Naive B cell (primary cell): ENCODE results near the gene MECP2. TPM values are rescaled to one million over a fixed set of nuclear protein-coding genes. Genes with fewer than 3 reads are reported as not detected.

Experiments used
- ATAC-seq, 2 donors: fragments of 150-1000 bp; cut with Tn5 transposase; 2 replicates each; pipeline ENCODE4 v1.10.0; 2021; ENCODE audit warnings: low read depth in 2 of 2, mild to moderate bottlenecking in 2 of 2, moderate library complexity in 2 of 2
- DNase-seq: peaks from one replicate; pipeline ENCODE4 v3.0.0; 2022
- H3K27ac Mint-ChIP-seq, 6 donors: one replicate each; pipeline ENCODE4 v1.8.0; 2020 to 2022; ENCODE audit warnings: mild to moderate bottlenecking in 6 of 6, mixed read lengths in 6 of 6, moderate library complexity in 5 of 6, inconsistent platforms in 2 of 6
- H3K27me3 Mint-ChIP-seq, 3 donors: one replicate each; pipeline ENCODE4 v1.8.0; 2021 to 2022; ENCODE audit warnings: mixed read lengths in 3 of 3, mild to moderate bottlenecking in 1 of 3
- H3K36me3 Mint-ChIP-seq, 2 donors: one replicate each; pipeline ENCODE4 v1.8.0; 2020 to 2022; ENCODE audit warnings: mixed read lengths in 2 of 2, inconsistent platforms in 1 of 2, mild to moderate bottlenecking in 1 of 2
- H3K4me1 Mint-ChIP-seq, 3 donors: one replicate each; pipeline ENCODE4 v1.8.0; 2020 to 2022; ENCODE audit warnings: mixed read lengths in 3 of 3, inconsistent platforms in 1 of 3, mild to moderate bottlenecking in 1 of 3, moderate library complexity in 1 of 3
- H3K4me3 Mint-ChIP-seq, 8 donors: one replicate each; pipeline ENCODE4 v1.8.0; 2020 to 2022; ENCODE audit warnings: mild to moderate bottlenecking in 8 of 8, mixed read lengths in 8 of 8, moderate library complexity in 8 of 8, inconsistent platforms in 2 of 8
- H3K9me3 Mint-ChIP-seq, 7 donors: one replicate each; pipeline ENCODE4 v1.8.0; 2020 to 2022; ENCODE audit warnings: mixed read lengths in 7 of 7, mild to moderate bottlenecking in 5 of 7, inconsistent platforms in 2 of 7, moderate library complexity in 1 of 7
- polyA plus RNA-seq, 6 donors: library from polyadenylated mRNA; unstranded; fragments of 300-500 nt; fragmentation: Illumina TruSeq; gene quantifications; one replicate each; pipeline ENCODE4 v1.2.3, GENCODE V29; 2021; ENCODE audit warnings: low read depth in 6 of 6

The MECP2 gene
- polyA plus RNA-seq, 6 donors from 2014 or later, result 4.5 to 21.0 (median 12.8) TPM

DNA sequence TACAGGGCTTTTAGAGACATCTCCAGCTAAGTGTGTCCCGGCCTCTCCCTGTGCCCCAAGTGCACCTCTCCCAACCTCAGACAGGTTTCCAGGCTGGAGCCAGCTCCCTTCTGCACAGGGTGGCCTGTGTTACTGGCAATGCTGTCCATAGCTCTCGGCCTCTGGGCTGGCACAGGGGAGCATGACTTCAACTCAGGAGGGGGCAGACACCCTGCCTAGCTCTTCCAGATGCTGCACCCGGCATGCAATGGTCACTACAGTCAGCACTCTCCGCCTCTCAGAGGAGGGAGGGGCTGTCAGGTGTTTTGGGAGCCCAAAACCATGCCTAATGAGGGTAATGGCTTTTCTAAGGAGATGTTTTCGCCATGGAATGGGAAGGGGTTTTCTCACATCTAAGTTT, 75.4 kb downstream of the MECP2 start:
- no peak for ATAC-seq
- Mint-ChIP-seq H3K36me3 (no peaks in the 10 kb centered on the region), H3K4me3 (peak overlapping the region in 1 of 8 donors; percentile 21), H3K4me1 (peaks cover 6 to 11% (median 8%) of the 10 kb centered on the region in 3 donors), H3K27ac (no peak overlapping the region), H3K9me3 (peaks cover 0 to 1% (median 0%) of the 10 kb centered on the region in 7 donors), H3K27me3 (no peaks in the 10 kb centered on the region)
- DNase-seq, result no peak

DNA sequence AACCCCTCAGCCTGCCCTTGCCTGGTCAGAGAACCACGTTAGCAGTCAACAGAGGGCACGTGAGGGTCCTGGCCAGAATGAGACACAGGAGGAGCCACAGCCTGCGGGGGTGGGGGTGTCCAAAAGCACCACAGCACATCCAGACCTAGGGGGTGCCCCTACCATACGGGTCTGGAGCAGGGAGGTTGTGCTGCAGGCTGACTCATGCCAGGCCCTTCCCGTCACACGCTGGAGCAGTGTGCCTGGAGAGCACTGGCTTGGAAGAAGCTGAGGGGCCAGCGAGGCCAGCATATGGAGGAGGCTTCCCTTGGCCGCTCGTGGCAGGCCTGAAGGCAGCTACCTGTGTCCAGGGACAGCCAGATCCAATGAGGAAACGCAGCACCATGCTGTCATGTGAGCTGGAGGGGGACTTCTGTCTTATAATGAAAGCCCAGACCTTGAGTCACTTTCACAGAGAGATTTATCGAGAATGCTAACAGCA, 76.3 kb downstream of the MECP2 start:
- H3K36me3 Mint-ChIP-seq, result no peaks in the 10 kb centered on the region
- H3K9me3 Mint-ChIP-seq, result peaks cover 0 to 1% (median 0%) of the 10 kb centered on the region in 7 donors
- ATAC-seq (no peak), DNase-seq (no peak)
- no peaks in the 10 kb centered on the region for H3K27me3 Mint-ChIP-seq
- peak overlapping the region in 2 of 6 donors; percentile 24 to 44 for H3K27ac Mint-ChIP-seq
- H3K4me3 Mint-ChIP-seq, result peak overlapping the region in 2 of 8 donors; percentile 88 to 93
- peaks cover 6 to 11% (median 8%) of the 10 kb centered on the region in 3 donors for H3K4me1 Mint-ChIP-seq

DNA sequence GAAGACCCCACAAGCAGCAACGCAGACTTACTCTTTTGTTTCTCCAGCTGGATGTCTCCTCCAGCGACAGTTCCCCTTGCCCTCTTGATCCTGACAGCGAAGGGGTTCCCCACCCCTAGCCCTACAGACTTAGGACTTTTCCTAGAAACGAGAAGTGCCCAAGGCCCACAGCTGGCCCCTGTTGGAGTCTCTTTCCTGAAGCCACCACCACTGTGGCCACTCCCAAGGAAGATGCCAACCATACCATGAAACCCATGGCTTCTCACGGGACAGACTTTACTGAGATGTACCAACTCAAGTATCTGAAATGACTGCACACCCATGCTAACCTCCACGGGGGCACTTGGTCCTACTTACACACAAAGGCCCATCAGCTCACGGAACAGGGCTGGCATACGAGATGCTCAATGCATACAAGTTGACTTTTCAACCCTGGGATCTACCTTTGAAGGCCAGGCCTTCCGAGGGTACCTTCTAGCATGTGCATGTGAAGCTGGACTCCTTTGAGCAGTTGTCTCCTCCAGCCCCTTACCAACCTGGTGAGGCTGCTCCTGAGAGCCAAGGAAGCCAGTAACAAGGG, 76.9 kb downstream of the MECP2 start:
- H3K4me3 Mint-ChIP-seq, result peak overlapping the region; percentile 82 to 93 (median 87)
- peaks cover 0 to 1% (median 0%) of the 10 kb centered on the region in 7 donors for H3K9me3 Mint-ChIP-seq
- DNase-seq, result no peak
- H3K27ac Mint-ChIP-seq, result peak overlapping the region; percentile 30 to 96 (median 89)
- no peaks in the 10 kb centered on the region for H3K27me3 Mint-ChIP-seq
- peaks cover 7 to 15% (median 8%) of the 10 kb centered on the region in 3 donors for H3K4me1 Mint-ChIP-seq
- ATAC-seq, result no peak
- H3K36me3 Mint-ChIP-seq, result no peaks in the 10 kb centered on the region

DNA sequence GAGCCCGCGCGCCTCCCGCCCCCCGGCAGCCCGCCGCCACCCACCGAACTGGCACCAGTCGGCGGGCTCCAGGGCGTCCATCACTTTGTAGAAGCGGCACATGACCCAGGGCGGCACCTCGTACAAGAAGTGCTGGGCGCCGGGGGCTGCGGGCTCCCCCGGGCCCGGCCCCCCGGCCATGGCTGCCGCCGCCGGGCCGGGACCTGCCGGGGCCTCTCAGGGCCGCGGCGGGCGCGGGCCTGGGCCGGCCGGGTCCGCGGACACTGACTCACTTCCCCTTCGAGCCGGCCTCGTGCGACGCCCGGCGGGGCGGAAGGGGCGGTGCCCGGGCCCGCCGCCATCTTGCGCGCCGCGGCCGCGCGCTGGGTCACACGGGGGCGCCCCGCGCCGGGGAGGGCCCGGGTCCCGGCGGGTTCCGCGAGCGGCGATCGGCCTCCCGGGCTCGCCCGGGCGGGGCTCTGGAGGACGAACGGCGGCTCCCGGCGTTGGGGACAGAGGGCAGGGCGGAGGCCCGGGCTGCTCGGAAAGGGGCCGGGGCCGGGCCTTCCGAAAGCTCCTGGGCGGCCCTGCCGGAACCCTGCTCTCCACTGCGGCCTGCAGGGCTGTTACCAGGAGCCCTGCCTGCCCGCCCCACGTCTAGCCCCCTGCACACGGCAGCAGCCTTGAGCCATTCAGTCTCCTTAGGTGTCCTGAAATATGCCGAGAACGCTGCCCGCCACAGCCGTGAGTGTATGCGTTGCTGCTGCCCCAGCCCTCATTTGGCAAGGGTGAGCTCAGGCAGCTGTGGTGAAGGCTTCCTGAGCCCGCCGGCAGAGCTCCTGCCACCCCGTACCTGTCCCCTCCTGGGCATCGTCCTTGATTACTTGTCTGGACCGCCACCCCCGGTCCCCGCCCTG, 77.6 kb downstream of the MECP2 start, which contains the start of gene IRAK1:
Gene IRAK1 (minus strand): TSS at position 270 of the 896 bp plus-strand sequence. CDS start 90 bp downstream, at position 180.
- ATAC-seq (peak; percentile 85 to 87), DNase-seq (peak; percentile 68)
- no peaks in the 10 kb centered on the region for H3K36me3 Mint-ChIP-seq
- H3K27me3 Mint-ChIP-seq, result no peaks in the 10 kb centered on the region
- H3K9me3 Mint-ChIP-seq, result peaks cover 0 to 1% (median 0%) of the 10 kb centered on the region in 7 donors
- peak within 1 kb of the TSS; percentile 84 to 96 (median 90) for H3K27ac Mint-ChIP-seq
- H3K4me3 Mint-ChIP-seq, result peak within 1 kb of the TSS; percentile 85 to 93 (median 88)
- H3K4me1 Mint-ChIP-seq, result peaks cover 7 to 16% (median 8%) of the 10 kb centered on the region in 3 donors

DNA sequence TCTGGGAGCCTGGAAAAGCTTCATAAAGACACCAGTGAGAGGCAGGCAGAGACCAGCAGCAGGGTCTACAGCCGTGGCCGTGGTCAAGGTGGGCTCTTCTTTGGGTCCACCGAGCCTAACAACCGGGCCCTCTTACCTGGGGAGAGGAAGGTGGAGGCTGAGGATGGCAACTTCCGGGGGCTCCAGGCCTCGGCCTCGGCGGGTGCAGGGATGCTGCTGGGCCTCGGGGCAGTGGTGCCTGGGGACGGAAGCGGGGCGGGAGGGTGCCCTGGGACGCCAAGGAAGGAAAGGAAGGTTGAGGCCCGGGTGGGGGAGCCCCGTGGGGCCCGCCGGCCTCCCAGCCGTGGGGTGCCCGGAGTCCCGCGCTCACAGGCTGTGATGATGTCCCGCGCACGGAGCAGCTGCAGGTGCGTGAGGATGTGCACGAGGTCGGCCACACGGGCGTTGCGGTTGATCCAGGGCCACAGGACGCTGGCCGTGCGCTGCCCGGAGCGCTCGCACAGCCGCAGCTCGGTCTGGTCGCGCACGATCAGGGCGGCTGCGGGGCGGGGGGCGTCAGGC, 78.4 kb downstream of the MECP2 start:
- no peaks in the 10 kb centered on the region for H3K36me3 Mint-ChIP-seq
- peaks cover 0 to 1% (median 0%) of the 10 kb centered on the region in 7 donors for H3K9me3 Mint-ChIP-seq
- peak; percentile 17 for DNase-seq
- H3K27ac Mint-ChIP-seq, result peak overlapping the region; percentile 55 to 94 (median 86)
- no peaks in the 10 kb centered on the region for H3K27me3 Mint-ChIP-seq
- H3K4me1 Mint-ChIP-seq, result peaks cover 8 to 16% (median 10%) of the 10 kb centered on the region in 3 donors
- H3K4me3 Mint-ChIP-seq, result peak overlapping the region; percentile 82 to 93 (median 87)
- ATAC-seq, result peak; percentile 4 to 12

DNA sequence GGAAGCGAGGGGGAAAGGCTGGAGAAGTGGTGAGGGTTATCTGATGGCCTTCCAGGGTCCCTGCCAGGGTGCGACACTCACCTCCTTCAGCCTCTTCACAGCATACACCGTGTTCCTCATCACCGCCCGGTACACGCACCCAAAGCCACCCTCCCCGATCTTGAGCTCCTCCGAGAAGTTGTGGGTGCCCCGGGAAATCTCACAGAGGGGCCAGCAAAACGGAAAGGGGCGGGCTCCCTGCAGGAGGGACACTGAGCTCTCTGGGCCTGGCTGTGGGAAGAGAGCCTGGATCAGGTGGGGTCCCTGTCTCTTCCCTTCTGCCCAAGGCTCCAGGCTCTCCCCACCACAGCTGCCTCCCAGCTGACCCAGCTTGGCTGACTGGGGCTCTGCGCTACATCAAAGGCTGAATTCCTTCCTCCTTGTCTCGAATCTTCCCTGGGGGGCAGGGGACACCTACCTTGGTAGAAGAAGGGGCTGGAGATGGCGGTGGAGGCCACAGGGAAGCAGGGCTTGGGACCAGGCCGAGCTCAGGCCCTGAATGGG, 78.9 kb downstream of the MECP2 start:
- Mint-ChIP-seq H3K4me1 (peaks cover 8 to 18% (median 11%) of the 10 kb centered on the region in 3 donors), H3K27ac (peak overlapping the region; percentile 55 to 94 (median 86)), H3K4me3 (peak overlapping the region; percentile 82 to 93 (median 87)), H3K36me3 (no peaks in the 10 kb centered on the region), H3K27me3 (no peaks in the 10 kb centered on the region), H3K9me3 (peaks cover 0 to 1% (median 0%) of the 10 kb centered on the region in 7 donors)
- ATAC-seq (no peak), DNase-seq (no peak)

DNA sequence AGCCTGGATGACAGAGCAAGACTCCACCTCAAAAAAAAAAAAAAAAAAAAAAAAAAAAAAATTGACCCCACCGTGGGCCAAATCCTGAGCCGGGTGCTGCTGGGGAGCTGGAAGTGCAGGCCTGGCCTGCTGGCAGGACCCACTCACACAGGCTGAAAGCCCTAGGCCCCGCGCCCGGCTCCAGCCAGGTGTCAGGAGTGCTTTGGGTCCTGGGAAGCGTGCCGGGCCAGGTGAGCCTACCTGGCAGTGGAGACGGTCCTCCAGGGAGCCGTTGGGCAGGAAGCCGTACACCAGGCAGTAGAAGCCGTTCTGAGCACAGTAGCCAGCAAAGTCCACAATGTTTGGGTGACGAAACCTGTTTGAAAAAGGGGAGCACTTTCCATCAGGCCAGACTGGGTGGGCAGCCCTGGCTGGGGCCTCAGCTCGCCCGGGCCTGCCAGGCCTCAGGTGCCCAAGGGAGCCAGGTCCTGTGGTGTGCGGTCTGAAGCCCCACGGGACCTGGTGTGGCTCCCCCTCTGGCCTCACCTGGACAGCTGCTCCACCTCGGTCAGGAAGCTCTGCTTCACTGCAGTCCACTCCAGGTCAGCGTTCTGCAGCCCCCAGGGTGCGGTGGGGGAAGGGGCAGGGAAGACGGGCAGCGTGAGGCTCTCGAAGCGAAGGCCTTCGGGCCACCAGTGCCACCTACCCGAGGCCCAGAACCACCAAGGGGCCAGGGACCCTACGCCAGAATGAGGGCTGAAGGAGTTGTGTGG, 79.6 kb downstream of the MECP2 start:
- ATAC-seq (no peak), DNase-seq (no peak)
- Mint-ChIP-seq H3K4me1 (peaks cover 8 to 22% (median 13%) of the 10 kb centered on the region in 3 donors), H3K9me3 (peaks cover 0 to 1% (median 0%) of the 10 kb centered on the region in 7 donors), H3K27ac (peak overlapping the region in 2 of 6 donors; percentile 54 to 88), H3K4me3 (peak overlapping the region in 7 of 8 donors; percentile 37 to 93 (median 85)), H3K27me3 (no peaks in the 10 kb centered on the region), H3K36me3 (no peaks in the 10 kb centered on the region)

DNA sequence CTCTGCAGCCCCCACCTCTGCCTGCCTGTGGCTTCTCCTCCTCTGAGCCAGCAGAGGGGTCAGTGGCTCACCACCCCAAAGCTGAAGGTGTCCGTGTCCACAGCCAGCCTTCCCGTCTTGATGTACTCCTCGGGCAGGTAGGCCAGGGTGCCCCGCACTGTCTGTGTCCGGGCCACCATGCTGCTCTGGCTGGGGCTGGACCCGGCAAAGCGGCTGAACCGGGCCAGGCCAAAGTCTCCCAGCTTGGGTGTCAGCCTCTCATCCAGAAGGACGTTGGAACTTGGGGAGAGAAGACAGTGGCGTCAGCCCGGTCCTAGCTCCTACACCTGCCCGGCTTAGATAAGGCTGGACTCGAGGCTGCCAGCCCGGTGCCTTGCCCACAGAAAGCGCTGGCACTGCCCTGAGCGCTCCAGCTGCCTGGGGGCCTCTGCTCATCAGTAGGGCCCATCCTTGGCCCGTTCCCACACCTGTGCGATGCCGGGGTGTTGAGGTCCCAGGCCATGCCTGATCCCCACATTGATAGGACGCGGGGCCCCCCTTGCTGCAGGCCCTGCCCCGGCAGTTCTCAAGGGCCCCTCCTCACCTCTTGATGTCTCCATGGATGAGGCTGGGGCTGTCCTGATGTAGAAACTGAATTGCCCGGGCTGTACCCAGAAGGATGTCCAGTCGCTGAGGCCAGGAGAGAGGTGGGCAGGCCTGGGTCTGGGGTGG, 81.0 kb downstream of the MECP2 start:
- ATAC-seq (no peak), DNase-seq (no peak)
- Mint-ChIP-seq H3K27ac (no peak overlapping the region), H3K9me3 (peaks cover 0 to 1% (median 0%) of the 10 kb centered on the region in 7 donors), H3K4me1 (peaks cover 8 to 22% (median 13%) of the 10 kb centered on the region in 3 donors), H3K4me3 (peak overlapping the region in 2 of 8 donors; percentile 41 to 56), H3K36me3 (no peaks in the 10 kb centered on the region), H3K27me3 (no peaks in the 10 kb centered on the region)

DNA sequence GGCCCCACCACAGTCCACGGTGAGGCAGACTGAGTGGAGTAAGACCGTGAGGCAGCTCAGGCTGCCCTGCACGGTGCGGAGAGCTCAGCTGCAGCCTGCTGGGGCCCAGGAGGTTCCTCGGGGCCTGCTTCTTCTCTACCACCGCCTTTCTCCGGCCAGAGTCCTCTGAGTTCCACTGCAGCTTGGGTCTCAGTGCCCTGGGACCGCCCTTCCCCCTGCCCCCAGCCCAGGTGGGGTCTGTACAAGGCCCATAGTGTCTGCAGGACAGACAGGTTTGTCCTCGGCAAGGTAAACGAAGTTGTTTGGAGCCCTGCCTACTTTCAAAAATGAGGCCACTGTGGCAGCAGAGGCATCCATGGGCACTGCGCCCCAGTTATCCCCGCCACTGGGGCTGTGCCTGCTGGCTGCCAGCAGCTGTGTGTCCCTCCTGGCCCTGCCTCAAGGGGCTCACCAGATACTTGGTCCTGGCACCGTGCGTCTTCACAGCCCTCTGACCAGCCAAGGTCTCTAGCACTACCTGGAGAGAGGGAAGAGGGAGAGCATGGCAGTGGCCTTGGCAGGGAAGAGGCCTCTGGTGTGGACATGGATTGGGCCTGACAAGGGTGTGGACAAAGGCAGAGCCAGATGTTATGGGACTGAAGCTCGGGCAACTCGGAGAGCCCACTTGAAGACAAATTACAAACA, 81.8 kb downstream of the MECP2 start:
- peak overlapping the region in 2 of 8 donors; percentile 41 to 87 for H3K4me3 Mint-ChIP-seq
- H3K9me3 Mint-ChIP-seq, result peaks cover 0 to 1% (median 0%) of the 10 kb centered on the region in 7 donors
- peaks cover 8 to 22% (median 12%) of the 10 kb centered on the region in 3 donors for H3K4me1 Mint-ChIP-seq
- H3K36me3 Mint-ChIP-seq, result no peaks in the 10 kb centered on the region
- H3K27me3 Mint-ChIP-seq, result no peaks in the 10 kb centered on the region
- no peak for ATAC-seq
- peak overlapping the region in 4 of 6 donors; percentile 35 to 82 (median 70) for H3K27ac Mint-ChIP-seq
- DNase-seq, result no peak

DNA sequence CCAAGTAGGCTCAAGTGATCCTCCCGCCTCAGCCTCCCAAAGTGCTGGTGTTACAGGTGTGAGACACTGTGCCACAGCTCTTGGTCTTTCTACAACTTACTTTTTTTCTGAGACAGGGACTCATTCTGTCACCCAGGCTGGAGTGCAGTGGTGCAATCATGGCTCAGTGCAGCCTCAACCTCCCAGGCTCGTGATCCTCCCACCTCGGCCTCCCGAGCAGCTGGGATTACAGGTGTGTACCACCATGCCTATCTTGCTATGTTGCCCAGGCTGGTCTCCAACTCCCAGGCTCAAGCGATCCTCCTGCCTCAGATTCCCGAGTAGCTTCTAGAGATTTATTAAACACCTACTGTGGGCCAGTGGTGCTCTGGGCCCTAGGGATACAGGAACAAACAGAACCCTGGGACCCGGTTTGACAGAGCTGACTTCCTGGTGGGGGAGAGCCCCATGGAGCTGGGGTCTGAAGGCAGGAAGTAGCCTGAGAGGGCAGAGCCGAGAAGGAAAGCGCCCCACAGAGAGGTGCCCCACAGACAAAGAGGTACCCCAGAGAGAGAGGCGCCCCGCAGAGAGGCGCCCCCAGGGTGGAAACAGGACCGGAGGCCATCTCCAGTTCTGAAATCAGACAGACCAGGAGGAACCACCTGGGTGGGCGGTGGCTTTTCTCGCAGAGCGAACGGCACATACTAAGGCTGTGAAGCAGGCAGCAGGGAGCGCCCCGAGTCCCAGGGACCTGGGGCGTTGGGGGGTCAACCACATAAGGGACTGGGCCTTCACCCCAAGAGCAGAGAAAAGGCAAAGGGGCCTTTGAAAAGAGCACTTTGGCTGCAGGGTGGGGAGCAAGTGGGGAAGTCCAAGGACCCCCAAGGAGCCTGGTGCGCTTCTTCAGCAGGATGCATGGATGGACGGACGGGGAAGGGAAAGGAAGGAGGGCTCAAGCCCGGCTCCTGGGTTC, 82.8 kb downstream of the MECP2 start:
- H3K9me3 Mint-ChIP-seq, result peaks cover 0 to 1% (median 0%) of the 10 kb centered on the region in 7 donors
- H3K27ac Mint-ChIP-seq, result peak overlapping the region in 4 of 6 donors; percentile 56 to 93 (median 77)
- no peak for ATAC-seq
- DNase-seq, result no peak
- H3K4me3 Mint-ChIP-seq, result peak overlapping the region in 4 of 8 donors; percentile 9 to 70 (median 25)
- H3K4me1 Mint-ChIP-seq, result peaks cover 4 to 17% (median 9%) of the 10 kb centered on the region in 3 donors
- H3K27me3 Mint-ChIP-seq, result no peaks in the 10 kb centered on the region
- no peaks in the 10 kb centered on the region for H3K36me3 Mint-ChIP-seq
